Liver (tissue), 3 donors: ENCODE data around the gene TULP4.

Experiments used
- ATF3 ChIP-seq: IDR thresholded peaks from 2 replicates; pipeline ENCODE4 v1.6.1; 2016; ENCODE audit warnings: antibody characterized with exemption
- CTCF ChIP-seq: fragments of 150-350 bp; IDR thresholded peaks from 2 replicates; pipeline ENCODE4 v1.5.1; 2017; ENCODE audit warnings: improper control_type of control experiment, low read depth, low read length; ENCODE audit not compliant: missing input control
- EGR1 ChIP-seq, 2 donors: IDR thresholded peaks; 2 replicates each; pipeline ENCODE4 v1.6.1; 2016 to 2018; ENCODE audit warnings: antibody characterized with exemption in 2 of 2, low read depth in 2 of 2
- FOXA1 ChIP-seq: IDR thresholded peaks from 2 replicates; pipeline ENCODE4 v1.6.1; 2016; ENCODE audit warnings: antibody characterized with exemption
- GABPA ChIP-seq, 2 donors: IDR thresholded peaks in 1 of 2; conservative IDR thresholded peaks in 1 of 2; 2 replicates each; pipeline ENCODE4 v1.6.1; 2016; ENCODE audit warnings: antibody characterized with exemption in 2 of 2, mild to moderate bottlenecking in 1 of 2, moderate library complexity in 1 of 2
- HNF4A ChIP-seq, 2 donors: conservative IDR thresholded peaks; 2 replicates each; pipeline ENCODE4 v1.6.1; 2016; ENCODE audit warnings: antibody characterized with exemption in 2 of 2, mild to moderate bottlenecking in 2 of 2
- MAX ChIP-seq: IDR thresholded peaks from 2 replicates; pipeline ENCODE4 v1.6.1; 2016; ENCODE audit warnings: antibody characterized with exemption
- REST ChIP-seq: IDR thresholded peaks from 2 replicates; pipeline ENCODE4 v1.6.1; 2016; ENCODE audit warnings: antibody characterized with exemption, mild to moderate bottlenecking
- SP1 ChIP-seq: IDR thresholded peaks from 2 replicates; pipeline ENCODE4 v1.6.1; 2018; ENCODE audit warnings: antibody characterized with exemption, mild to moderate bottlenecking
- TAF1 ChIP-seq: conservative IDR thresholded peaks from 2 replicates; pipeline ENCODE4 v1.6.1; 2016; ENCODE audit warnings: antibody characterized with exemption, mild to moderate bottlenecking
- YY1 ChIP-seq: IDR thresholded peaks from 2 replicates; pipeline ENCODE4 v1.6.1; 2016; ENCODE audit warnings: antibody characterized with exemption, mild to moderate bottlenecking
- ZBTB33 ChIP-seq: IDR thresholded peaks from 2 replicates; pipeline ENCODE4 v1.6.1; 2016; ENCODE audit warnings: antibody characterized with exemption
- donor health status: healthy.
- donor health status: healthy.

- TF ChIP-seq CTCF (no peak), TAF1 (no peak), HNF4A (conservative IDR thresholded peaks at IDR 0.05) (no peak), GABPA (IDR thresholded peaks at IDR 0.05 in 1 of 2, conservative IDR thresholded peaks at IDR 0.05 in 1 of 2) (no peak), YY1 (no peak), REST (no peak), ATF3 (no peak), SP1 (no peak), EGR1 (IDR thresholded peaks at IDR 0.05; ENCODE audit: low read depth in 2 of 2) (no peak), FOXA1 (no peak), MAX (no peak), ZBTB33 (no peak)
These were observed 11.9 kb downstream of the TULP4 start for GRCh38 chr6:158324136-158324535.
